ENCODE data around the gene ECSIT.

DNA sequence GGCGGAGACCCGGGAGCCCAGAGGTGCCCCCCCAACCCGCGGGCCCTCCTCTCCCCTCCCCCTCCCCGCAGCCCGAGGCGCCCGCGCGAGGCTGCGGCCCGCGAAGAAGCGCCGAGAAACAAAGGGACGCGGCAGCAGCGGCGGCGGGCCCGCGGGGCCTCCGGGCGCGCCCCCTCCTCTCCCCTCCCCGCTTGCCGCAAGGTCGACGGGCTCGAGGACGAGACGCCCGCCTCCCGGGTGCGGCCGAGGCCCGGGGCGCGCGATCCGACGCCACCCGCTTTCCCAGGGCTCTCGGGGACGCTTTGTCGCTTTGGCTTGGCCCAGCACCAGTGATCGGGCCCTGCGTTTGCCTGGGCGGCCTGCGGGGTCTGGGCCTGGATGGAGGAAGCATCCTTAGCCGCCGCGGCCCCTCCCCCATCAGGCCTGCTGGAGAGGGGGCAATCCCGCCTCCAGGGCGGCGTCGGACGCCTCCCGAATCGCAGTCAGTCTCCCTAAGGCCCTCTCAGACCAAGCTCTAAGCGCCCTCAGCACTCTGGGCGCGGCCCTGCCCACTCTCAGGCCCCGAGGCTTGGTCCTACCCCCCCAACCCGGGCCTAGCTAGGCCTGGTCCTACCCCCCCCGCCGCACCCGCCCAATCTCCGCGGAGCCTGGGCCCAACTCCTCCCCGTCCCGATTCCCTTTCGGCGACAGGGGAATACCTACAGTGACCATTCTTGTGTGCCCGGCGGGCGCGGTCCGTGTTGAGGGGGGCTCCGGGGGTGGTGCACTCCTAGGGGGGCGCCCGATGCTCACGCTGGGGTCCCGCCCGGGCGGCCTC lies 48.8 kb downstream of the ECSIT start:
- TF ChIP-seq, protein P1, sequence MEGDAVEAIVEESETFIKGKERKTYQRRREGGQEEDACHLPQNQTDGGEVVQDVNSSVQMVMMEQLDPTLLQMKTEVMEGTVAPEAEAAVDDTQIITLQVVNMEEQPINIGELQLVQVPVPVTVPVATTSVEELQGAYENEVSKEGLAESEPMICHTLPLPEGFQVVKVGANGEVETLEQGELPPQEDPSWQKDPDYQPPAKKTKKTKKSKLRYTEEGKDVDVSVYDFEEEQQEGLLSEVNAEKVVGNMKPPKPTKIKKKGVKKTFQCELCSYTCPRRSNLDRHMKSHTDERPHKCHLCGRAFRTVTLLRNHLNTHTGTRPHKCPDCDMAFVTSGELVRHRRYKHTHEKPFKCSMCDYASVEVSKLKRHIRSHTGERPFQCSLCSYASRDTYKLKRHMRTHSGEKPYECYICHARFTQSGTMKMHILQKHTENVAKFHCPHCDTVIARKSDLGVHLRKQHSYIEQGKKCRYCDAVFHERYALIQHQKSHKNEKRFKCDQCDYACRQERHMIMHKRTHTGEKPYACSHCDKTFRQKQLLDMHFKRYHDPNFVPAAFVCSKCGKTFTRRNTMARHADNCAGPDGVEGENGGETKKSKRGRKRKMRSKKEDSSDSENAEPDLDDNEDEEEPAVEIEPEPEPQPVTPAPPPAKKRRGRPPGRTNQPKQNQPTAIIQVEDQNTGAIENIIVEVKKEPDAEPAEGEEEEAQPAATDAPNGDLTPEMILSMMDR (IDR thresholded peaks at IDR 0.05) = no peak
- no peak for TF ChIP-seq EP300 (IDR thresholded peaks at IDR 0.05)

Data from suprapubic skin (tissue), 3 donors.